Neural progenitor cell (in vitro differentiated cells): ENCODE data around the gene PUS10. TPM values are rescaled to one million over a fixed set of nuclear protein-coding genes. Genes with fewer than 3 reads are reported as not detected.
"Not testable (repeated sequence)": the region's sequence is repeated elsewhere in the genome, so short reads cannot be mapped to it uniquely, and the experiment has no call there.

Experiments
- DNase-seq: peaks from one replicate; pipeline ENCODE4 v3.0.0-alpha.2; 2016; ENCODE audit warnings: low spot score
- H2AFZ ChIP-seq: fragments of 200-600 bp; sonication (generic); replicated peaks from 2 replicates; pipeline ENCODE4 v1.6.1; 2016; ENCODE audit warnings: antibody characterized with exemption
- H3F3A ChIP-seq: fragments of 200-600 bp; sonication (generic); 2 replicates; pipeline ENCODE4 v1.6.1; 2016; ENCODE audit warnings: antibody characterized with exemption, low read depth
- H3K27ac ChIP-seq: fragments of 200-600 bp; sonication (generic); 2 replicates; pipeline ENCODE4 v1.5.1; 2016; ENCODE audit warnings: mild to moderate bottlenecking
- H3K27me3 ChIP-seq: fragments of 200-600 bp; sonication (generic); 2 replicates; pipeline ENCODE4 v1.6.1; 2016; ENCODE audit warnings: mild to moderate bottlenecking, moderate library complexity
- H3K36me3 ChIP-seq: fragments of 200-600 bp; sonication (generic); 2 replicates; pipeline ENCODE4 v1.5.1; 2016
- H3K4me1 ChIP-seq: fragments of 200-600 bp; sonication (generic); 2 replicates; pipeline ENCODE4 v1.6.1; 2016; ENCODE audit warnings: mixed run types
- H3K4me2 ChIP-seq: fragments of 200-600 bp; sonication (generic); 2 replicates; pipeline ENCODE4 v1.6.1; 2016
- H3K4me3 ChIP-seq: fragments of 200-600 bp; sonication (generic); 2 replicates; pipeline ENCODE4 v1.5.1; 2016
- H3K79me2 ChIP-seq: fragments of 200-600 bp; sonication (generic); 2 replicates; pipeline ENCODE4 v1.6.1; 2016; ENCODE audit warnings: low read depth
- H3K9ac ChIP-seq: fragments of 200-600 bp; sonication (generic); 2 replicates; pipeline ENCODE4 v1.6.1; 2016
- H3K9me3 ChIP-seq: fragments of 200-600 bp; sonication (generic); 2 replicates; pipeline ENCODE4 v1.5.1; 2016; ENCODE audit warnings: low read depth
- H4K20me1 ChIP-seq: fragments of 200-600 bp; sonication (generic); 2 replicates; pipeline ENCODE4 v1.6.1; 2016; ENCODE audit warnings: low read depth
- H3K27ac Mint-ChIP-seq: 3 replicates; pipeline ENCODE4 v1.8.0; 2021; ENCODE audit warnings: mixed read lengths
- H3K27me3 Mint-ChIP-seq: 2 replicates; pipeline ENCODE4 v1.8.0; 2022; ENCODE audit warnings: low read depth, mild to moderate bottlenecking, inconsistent platforms, moderate library complexity, mixed read lengths; ENCODE audit not compliant: insufficient read depth
- H3K36me3 Mint-ChIP-seq: 3 replicates; pipeline ENCODE4 v1.8.0; 2021; ENCODE audit warnings: mixed read lengths
- H3K4me1 Mint-ChIP-seq: 3 replicates; pipeline ENCODE4 v1.8.0; 2021; ENCODE audit warnings: mixed read lengths
- H3K4me3 Mint-ChIP-seq: 3 replicates; pipeline ENCODE4 v1.8.0; 2021; ENCODE audit warnings: mild to moderate bottlenecking, moderate library complexity, mixed read lengths
- H3K9me3 Mint-ChIP-seq: 3 replicates; pipeline ENCODE4 v1.8.0; 2020; ENCODE audit warnings: mixed read lengths
- CTCF ChIP-seq: fragments of 200-600 bp; sonication (generic); IDR thresholded peaks from 2 replicates; pipeline ENCODE4 v1.5.1; 2017; ENCODE audit warnings: antibody characterized with exemption, mild to moderate bottlenecking
- EZH2 ChIP-seq: fragments of 200-600 bp; sonication (generic); IDR thresholded peaks from 2 replicates; pipeline ENCODE4 v1.6.1; 2017; ENCODE audit warnings: antibody characterized with exemption, mild to moderate bottlenecking, moderate library complexity
- EZH2phosphoT487 ChIP-seq: fragments of 200-600 bp; sonication (generic); IDR thresholded peaks from 2 replicates; pipeline ENCODE4 v1.6.1; 2017; ENCODE audit warnings: antibody characterized with exemption
- total RNA-seq: library from RNA; depleted of rRNA; stranded (reverse); fragments of >200 nt; gene quantifications from 2 replicates; pipeline ENCODE4 v1.2.3, GENCODE V29; 2015; ENCODE audit warnings: low replicate concordance

PUS10 gene
- total RNA-seq, 1 donor from 2014 or later: 11.3 TPM

DNA sequence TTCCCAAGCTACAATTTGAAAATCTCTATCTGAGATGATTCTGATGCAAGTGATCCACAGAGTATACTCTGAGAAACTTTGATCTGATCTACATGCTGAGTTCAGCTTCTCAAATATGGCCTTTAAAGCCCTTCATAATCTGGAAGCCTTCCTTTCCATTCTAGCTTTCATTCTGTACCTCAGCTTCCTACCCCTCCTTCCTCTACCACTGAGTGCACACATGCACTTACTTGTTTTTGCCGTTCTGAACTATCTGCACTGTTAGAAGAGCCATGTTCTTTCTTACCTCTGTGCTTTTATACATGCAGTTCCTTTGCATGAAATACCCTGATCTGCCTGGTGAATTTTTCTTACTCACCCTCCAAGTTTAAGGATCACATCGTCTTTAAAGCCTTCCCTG, 111.7 kb downstream of the PUS10 start:
- Histone ChIP-seq H4K20me1 (no peaks in the 10 kb centered on the region), H3K4me2 (no peak overlapping the region), H3K79me2 (no peaks in the 10 kb centered on the region), H3K27ac (no peak overlapping the region), H3K9ac (no peak overlapping the region), H3K4me1 (no peaks in the 10 kb centered on the region), H2AFZ (no peak overlapping the region), H3F3A (no peaks in the 10 kb centered on the region), H3K27me3 (no peaks in the 10 kb centered on the region), H3K4me3 (no peak overlapping the region), H3K9me3 (no peaks in the 10 kb centered on the region), H3K36me3 (no peaks in the 10 kb centered on the region)
- peaks cover 2% of the 10 kb centered on the region for H3K27me3 Mint-ChIP-seq
- H3K27ac Mint-ChIP-seq: no peak overlapping the region
- peaks cover 5% of the 10 kb centered on the region for H3K36me3 Mint-ChIP-seq
- no peak overlapping the region for H3K4me3 Mint-ChIP-seq
- TF ChIP-seq CTCF (no peak), EZH2 (no peak), EZH2phosphoT487 (no peak)
- H3K4me1 Mint-ChIP-seq: no peaks in the 10 kb centered on the region
- DNase-seq: no peak
- no peaks in the 10 kb centered on the region for H3K9me3 Mint-ChIP-seq

DNA sequence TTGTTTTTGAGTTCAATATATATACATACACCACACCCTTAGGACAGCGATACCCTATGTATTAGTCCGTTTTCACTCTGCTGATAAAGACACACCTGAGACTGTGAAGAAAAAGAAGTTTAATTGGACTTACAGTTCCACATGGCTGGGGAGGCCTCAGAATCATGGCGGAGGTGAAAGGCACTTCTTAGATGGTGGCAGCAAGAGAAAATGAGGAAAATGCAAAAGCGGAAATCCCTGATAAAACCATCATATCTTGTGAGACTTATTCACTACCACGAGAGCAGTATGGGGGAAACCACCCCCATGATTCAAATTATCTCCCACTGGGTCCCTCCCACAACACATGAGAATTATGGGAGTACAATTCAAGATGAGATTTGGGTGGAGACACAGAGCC, 112.2 kb downstream of the PUS10 start:
- H3K4me1 Mint-ChIP-seq, H3K9ac ChIP-seq, H3K36me3 Mint-ChIP-seq, H4K20me1 ChIP-seq, H3K27ac Mint-ChIP-seq, H3K4me3 Mint-ChIP-seq, H3K27ac ChIP-seq, H3K27me3 ChIP-seq, H3K36me3 ChIP-seq, H3K79me2 ChIP-seq, H3K9me3 Mint-ChIP-seq, H3K27me3 Mint-ChIP-seq, H3K9me3 ChIP-seq, DNase-seq, H3F3A ChIP-seq, H3K4me2 ChIP-seq, H3K4me3 ChIP-seq, H3K4me1 ChIP-seq, H2AFZ ChIP-seq: not testable (repeated sequence)

GRCh38 chr2:60901296-60901695, 116.8 kb downstream of the PUS10 start:
- not testable (repeated sequence) for H3K27ac ChIP-seq, H3K27me3 ChIP-seq, H3K4me1 Mint-ChIP-seq, H3K36me3 ChIP-seq, H3K9ac ChIP-seq, H2AFZ ChIP-seq, H3K36me3 Mint-ChIP-seq, H4K20me1 ChIP-seq, H3F3A ChIP-seq, H3K4me3 ChIP-seq, H3K4me2 ChIP-seq, H3K4me1 ChIP-seq, DNase-seq, H3K79me2 ChIP-seq, H3K4me3 Mint-ChIP-seq, H3K27ac Mint-ChIP-seq, H3K9me3 Mint-ChIP-seq, H3K27me3 Mint-ChIP-seq, H3K9me3 ChIP-seq

DNA sequence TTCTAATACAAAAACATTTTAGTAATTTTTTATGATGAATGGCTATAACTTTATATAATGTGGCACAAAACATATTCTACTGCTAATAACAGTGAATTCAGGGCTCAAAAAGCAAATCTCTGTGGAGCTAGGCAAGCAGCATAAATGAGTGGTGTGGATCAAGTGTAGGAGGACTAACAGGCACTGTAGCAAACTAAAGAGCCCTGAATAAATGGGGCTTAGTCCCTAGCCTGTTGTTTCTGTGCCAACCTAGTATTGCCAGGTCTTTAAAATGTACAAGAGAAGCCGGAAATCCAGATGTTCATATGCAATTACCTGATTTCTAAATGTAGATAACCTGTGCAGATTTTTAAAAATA, 118.2 kb downstream of the PUS10 start:
- Histone ChIP-seq H4K20me1 (no peaks in the 10 kb centered on the region), H2AFZ (no peak overlapping the region), H3K79me2 (no peaks in the 10 kb centered on the region), H3K27me3 (no peaks in the 10 kb centered on the region), H3K9ac (no peak overlapping the region), H3F3A (no peaks in the 10 kb centered on the region), H3K4me3 (no peak overlapping the region), H3K9me3 (no peaks in the 10 kb centered on the region), H3K4me2 (no peak overlapping the region), H3K4me1 (no peaks in the 10 kb centered on the region), H3K36me3 (no peaks in the 10 kb centered on the region), H3K27ac (no peak overlapping the region)
- H3K4me3 Mint-ChIP-seq: no peak overlapping the region
- peaks cover 4% of the 10 kb centered on the region for H3K27me3 Mint-ChIP-seq
- H3K9me3 Mint-ChIP-seq: no peaks in the 10 kb centered on the region
- H3K36me3 Mint-ChIP-seq: peaks cover 4% of the 10 kb centered on the region
- no peak for DNase-seq
- H3K27ac Mint-ChIP-seq: no peak overlapping the region
- H3K4me1 Mint-ChIP-seq: no peaks in the 10 kb centered on the region
- TF ChIP-seq EZH2phosphoT487 (no peak), CTCF (no peak), EZH2 (no peak)
